Left renal cortex interstitium (tissue), 4 donors: ENCODE results near the gene TJP2. TPM values are rescaled to one million over a fixed set of nuclear protein-coding genes. Genes with fewer than 3 reads are reported as not detected.

Source experiments
- DNase-seq, 4 donors: peaks; one replicate each; pipeline ENCODE4 v3.0.0-alpha.2; 2013; ENCODE audit warnings: low read depth in 4 of 4, low spot score in 2 of 4, missing footprints in 1 of 4
- polyA plus RNA-seq, 4 donors: library from polyadenylated mRNA; unstranded; fragments of 120-200 nt; gene quantifications; one replicate each; pipeline ENCODE4 v1.2.1, GENCODE V29; 2013; ENCODE audit not compliant: insufficient read length in 4 of 4

Gene TJP2
- polyA plus RNA-seq, 4 donors = 82.8 to 108 (median 99.3) TPM

DNA sequence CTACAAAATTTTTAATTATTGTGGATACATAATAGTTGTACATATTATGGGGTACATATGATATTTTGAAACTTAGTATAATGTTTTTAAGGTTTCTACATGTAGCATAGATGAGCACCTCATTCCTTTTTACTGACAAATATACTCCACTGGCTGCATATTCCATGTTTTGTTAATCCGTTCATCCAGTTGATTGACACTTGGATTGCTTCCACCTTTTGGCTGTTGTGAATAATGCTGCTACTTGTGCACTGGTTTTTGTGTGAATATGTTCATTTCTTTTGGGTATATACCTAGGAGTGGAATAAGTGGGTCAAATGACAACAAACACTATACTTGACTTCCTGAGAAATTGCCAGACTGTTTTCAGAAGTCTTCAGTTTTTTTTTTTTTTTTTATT, 148.2 kb downstream of the TJP2 start:
- no peak for DNase-seq

DNA sequence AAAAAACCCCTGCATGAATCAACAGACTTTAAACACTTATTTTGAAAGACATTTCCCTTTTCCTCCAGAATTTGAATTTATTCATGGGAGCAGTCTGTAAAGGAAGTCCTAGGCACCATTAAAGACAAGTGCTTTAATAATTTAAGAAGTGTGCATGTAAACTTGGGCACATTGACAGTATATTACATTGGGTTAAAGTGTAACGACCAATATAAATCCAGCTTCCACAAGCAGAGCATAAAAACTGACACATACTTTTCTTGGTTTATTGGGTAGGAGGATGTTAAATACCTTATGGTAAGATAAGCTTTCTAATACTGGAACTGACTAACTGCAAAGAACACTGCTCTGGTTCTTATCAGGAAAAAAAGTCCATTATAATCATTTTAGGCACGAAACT, 149.8 kb downstream of the TJP2 start:
- DNase-seq = peak in 1 of 4 donors; percentile 19

Other genes starting within 250 kb of the TJP2 start
- gene PRKACG, start 160.2 kb upstream of the TJP2 start, polyA plus RNA-seq = not detected
- gene FXN, start 138.5 kb upstream of the TJP2 start, polyA plus RNA-seq = 10 to 100 TPM; 16.9 to 20.2 (median 19.7) TPM
- gene ENTREP1, start 150.9 kb downstream of the TJP2 start, polyA plus RNA-seq = 1 to 10 TPM; 2.2 to 4.0 (median 3.1) TPM